A549 treated with RU486 at 1 μM for 4 hours (cell line): ENCODE data around the gene ACVR2A. TPM values are rescaled to one million over a fixed set of nuclear protein-coding genes. Genes with fewer than 3 reads are reported as not detected.

ENCODE experiments used
- total RNA-seq: library from RNA; stranded (reverse); fragments of 200-300 nt; extraction: Qiagen RNA extraction; gene quantifications from 5 replicates; pipeline ENCODE4 v1.2.3, GENCODE V29; 2022; ENCODE audit warnings: low read depth

ACVR2A gene
- total RNA-seq, result 3.3 to 4.9 TPM (median 4.2 TPM) in 5 replicates

GRCh38 chr2:147844697-147845410 is at the start of gene ACVR2A:
ACVR2A (plus strand) TSS chr2:147845029; CDS start chr2:147845153, 124 bp downstream.

Other genes with a start within 250 kb of the ACVR2A start
- gene ORC4, start 175.7 kb downstream of the ACVR2A start, total RNA-seq, result 17.1 to 38.9 TPM (median 35.0 TPM) in 5 replicates
- 3.5 to 7.5 TPM (median 5.3 TPM) in 5 replicates for gene MBD5, start 176.1 kb downstream of the ACVR2A start, total RNA-seq